H9 (cell line): ENCODE results near the gene SWT1. TPM values are rescaled to one million over a fixed set of nuclear protein-coding genes. Genes with fewer than 3 reads are reported as not detected.

Experiments used
- DNase-seq: peaks from one replicate; pipeline ENCODE4 v3.0.0-alpha.2; 2017
- H2AFZ ChIP-seq: one replicate; pipeline ENCODE4 v1.6.1; 2013; ENCODE audit warnings: mild to moderate bottlenecking, low read length, control low read depth, moderate library complexity
- H2AK5ac ChIP-seq: 2 replicates; pipeline ENCODE4 v1.6.1; 2013; ENCODE audit warnings: low read length, control low read depth, mixed read lengths; ENCODE audit not compliant: insufficient read length
- H2BK120ac ChIP-seq: one replicate; pipeline ENCODE4 v1.6.1; 2013; ENCODE audit warnings: low read depth, mild to moderate bottlenecking, low read length, control low read depth, inconsistent platforms; ENCODE audit not compliant: poor library complexity, severe bottlenecking
- H2BK12ac ChIP-seq: 2 replicates; pipeline ENCODE4 v1.6.1; 2013; ENCODE audit warnings: low read length, control low read depth, mixed read lengths, low read depth; ENCODE audit not compliant: insufficient read length
- H2BK15ac ChIP-seq: 2 replicates; pipeline ENCODE4 v1.6.1; 2013; ENCODE audit warnings: low read depth, low read length, control low read depth
- H2BK20ac ChIP-seq: one replicate; pipeline ENCODE4 v1.6.1; 2013; ENCODE audit warnings: low read depth, mild to moderate bottlenecking, low read length, control low read depth, inconsistent platforms; ENCODE audit not compliant: poor library complexity, severe bottlenecking
- H2BK5ac ChIP-seq: 2 replicates; pipeline ENCODE4 v1.6.1; 2013; ENCODE audit warnings: low read length, control low read depth, mixed read lengths; ENCODE audit not compliant: insufficient read length
- H3K14ac ChIP-seq: 2 replicates; pipeline ENCODE4 v1.6.1; 2013; ENCODE audit warnings: low read length, control low read depth; ENCODE audit not compliant: insufficient read depth
- H3K18ac ChIP-seq: 2 replicates; pipeline ENCODE4 v1.6.1; 2013; ENCODE audit warnings: low read depth, mild to moderate bottlenecking, mixed read lengths, low read length, control low read depth; ENCODE audit not compliant: insufficient read length
- H3K23ac ChIP-seq: 2 replicates; pipeline ENCODE4 v1.6.1; 2013; ENCODE audit warnings: low read length, control low read depth, mixed read lengths, low read depth; ENCODE audit not compliant: insufficient read length
- H3K23me2 ChIP-seq: 2 replicates; pipeline ENCODE4 v1.6.1; 2013; ENCODE audit warnings: low read depth, mild to moderate bottlenecking, mixed read lengths, low read length, control low read depth; ENCODE audit not compliant: insufficient read length, poor library complexity, severe bottlenecking
- H3K27ac ChIP-seq: 2 replicates; pipeline ENCODE4 v1.5.1; 2013; ENCODE audit warnings: low read length, control low read depth, mixed read lengths, low read depth; ENCODE audit not compliant: insufficient read length
- H3K27me3 ChIP-seq: 2 replicates; pipeline ENCODE4 v1.6.1; 2013; ENCODE audit warnings: low read length, control low read depth, inconsistent platforms; ENCODE audit not compliant: insufficient read depth
- H3K4ac ChIP-seq: 2 replicates; pipeline ENCODE4 v1.6.1; 2013; ENCODE audit warnings: low read depth, mild to moderate bottlenecking, control low read depth, inconsistent platforms, low read length, moderate library complexity
- H3K4me1 ChIP-seq: 2 replicates; pipeline ENCODE4 v1.6.1; 2013; ENCODE audit warnings: low read length, control low read depth, inconsistent platforms; ENCODE audit not compliant: insufficient read depth
- H3K4me2 ChIP-seq: 2 replicates; pipeline ENCODE4 v1.6.1; 2013; ENCODE audit warnings: low read length, control low read depth, mixed read lengths; ENCODE audit not compliant: insufficient read length, insufficient read depth
- H3K56ac ChIP-seq: 2 replicates; pipeline ENCODE4 v1.6.1; 2013; ENCODE audit warnings: low read depth, mild to moderate bottlenecking, mixed read lengths, low read length, control low read depth; ENCODE audit not compliant: insufficient read length
- H3K79me1 ChIP-seq: 2 replicates; pipeline ENCODE4 v1.6.1; 2013; ENCODE audit warnings: low read depth, mild to moderate bottlenecking, moderate library complexity, low read length, control low read depth, inconsistent platforms; ENCODE audit not compliant: insufficient read depth, poor library complexity, severe bottlenecking
- H3K79me2 ChIP-seq: 2 replicates; pipeline ENCODE4 v1.6.1; 2013; ENCODE audit warnings: low read length, control low read depth, inconsistent platforms; ENCODE audit not compliant: insufficient read depth
- H3K9ac ChIP-seq: 2 replicates; pipeline ENCODE4 v1.6.1; 2013; ENCODE audit warnings: low read length, control low read depth, mixed read lengths; ENCODE audit not compliant: insufficient read length; ENCODE audit errors: extremely low read depth
- H3K9me3 ChIP-seq: one replicate; pipeline ENCODE4 v1.6.1; 2013; ENCODE audit warnings: low read depth, low read length, inconsistent platforms; ENCODE audit not compliant: control insufficient read depth
- H3T11ph ChIP-seq: one replicate; pipeline ENCODE4 v1.6.1; 2013; ENCODE audit warnings: mild to moderate bottlenecking, low read length, control low read depth, inconsistent platforms
- H4K20me1 ChIP-seq: one replicate; pipeline ENCODE4 v1.6.1; 2013; ENCODE audit not compliant: control insufficient read depth, insufficient read length, insufficient read depth
- H4K5ac ChIP-seq: 2 replicates; pipeline ENCODE4 v1.6.1; 2013; ENCODE audit warnings: low read depth, mild to moderate bottlenecking, mixed read lengths, low read length, control low read depth; ENCODE audit not compliant: insufficient read length
- H4K8ac ChIP-seq: replicated peaks from 2 replicates; pipeline ENCODE4 v1.6.1; 2013; ENCODE audit warnings: low read length, control low read depth, mixed read lengths, low read depth; ENCODE audit not compliant: insufficient read length
- H4K91ac ChIP-seq: 2 replicates; pipeline ENCODE4 v1.6.1; 2013; ENCODE audit warnings: low read depth, mild to moderate bottlenecking, moderate library complexity, mixed read lengths, low read length, control low read depth; ENCODE audit not compliant: insufficient read length
- H3K27ac Mint-ChIP-seq, 3 experiments: 2 replicates in 2 of 3; 3 replicates in 1 of 3; pipeline ENCODE4 v1.8.0; 2020 to 2021; ENCODE audit warnings: mixed read lengths in 3 of 3, mild to moderate bottlenecking in 1 of 3, moderate library complexity in 1 of 3
- H3K27me3 Mint-ChIP-seq: 2 replicates; pipeline ENCODE4 v1.8.0; 2021; ENCODE audit warnings: low read depth, mild to moderate bottlenecking, moderate library complexity, mixed read lengths
- H3K36me3 Mint-ChIP-seq, 3 experiments: 2 replicates in 2 of 3; 3 replicates in 1 of 3; pipeline ENCODE4 v1.8.0; 2020 to 2021; ENCODE audit warnings: low read depth in 3 of 3, mixed read lengths in 3 of 3; ENCODE audit not compliant: insufficient read depth in 1 of 3
- H3K4me1 Mint-ChIP-seq, 2 experiments: 2 replicates each; pipeline ENCODE4 v1.8.0; 2020; ENCODE audit warnings: mixed read lengths in 2 of 2
- H3K4me3 Mint-ChIP-seq, 2 experiments: 2 replicates in 1 of 2; 3 replicates in 1 of 2; pipeline ENCODE4 v1.8.0; 2020 to 2021; ENCODE audit warnings: mild to moderate bottlenecking in 2 of 2, mixed read lengths in 2 of 2, moderate library complexity in 1 of 2
- H3K9me3 Mint-ChIP-seq, 2 experiments: 2 replicates in 1 of 2; 3 replicates in 1 of 2; pipeline ENCODE4 v1.8.0; 2020; ENCODE audit warnings: mild to moderate bottlenecking in 2 of 2, mixed read lengths in 2 of 2, moderate library complexity in 1 of 2
- whole genome bisulfite sequencing: extraction: QIAGEN DNeasy Blood & Tissue Kit; methylation state at CpG from one replicate; pipeline ENCODE4 v1.1.7; 2013; ENCODE audit warnings: missing lambda C conversion rate, low lambda C conversion rate, mixed read lengths; ENCODE audit not compliant: insufficient read length; ENCODE audit errors: extremely low coverage; 5-methylcytosine and 5-hydroxymethylcytosine counted together
- total RNA-seq: library from RNA; stranded (reverse); gene quantifications from 2 replicates; pipeline ENCODE4 v1.2.1, GENCODE V29; 2021
- TF ChIP-seq, protein P1 (sequence below): fragments of 200-600 bp; sonication (generic); conservative IDR thresholded peaks from 3 replicates; pipeline ENCODE4 v1.8.0; 2021; ENCODE audit warnings: antibody characterized with exemption, mild to moderate bottlenecking

Gene SWT1
- total RNA-seq, 1 experiment from 2014 or later, result 5.2 TPM

- H3K27me3 ChIP-seq, result no peaks in the 10 kb centered on the region
- no peak overlapping the region for H3K4ac ChIP-seq
- no peak overlapping the region for H3T11ph ChIP-seq
- H2BK12ac ChIP-seq, result no peak overlapping the region
- WGBS, result no CpG with 5 or more reads among the region's 6 CpGs
- DNase-seq, result no peak
- H3K9me3 ChIP-seq, result no peaks in the 10 kb centered on the region
- H2AFZ ChIP-seq, result no peak overlapping the region
- H3K23ac ChIP-seq, result no peak overlapping the region
- H3K79me2 ChIP-seq, result no peaks in the 10 kb centered on the region
- Mint-ChIP-seq H3K27me3 (no peaks in the 10 kb centered on the region), H3K9me3 (no peaks in the 10 kb centered on the region), H3K27ac (no peak overlapping the region), H3K4me1 (no peaks in the 10 kb centered on the region), H3K36me3 (peaks cover 44 to 93% (median 68%) of the 10 kb centered on the region in 3 experiments; a peak in 6 of 7 replicates), H3K4me3 (no peak overlapping the region)
- H2BK15ac ChIP-seq, result no peak overlapping the region
- H3K23me2 ChIP-seq, result no peaks in the 10 kb centered on the region
- no peak overlapping the region for H3K18ac ChIP-seq
- H3K27ac ChIP-seq, result no peak overlapping the region
- H3K56ac ChIP-seq, result no peak overlapping the region
- H3K4me1 ChIP-seq, result no peaks in the 10 kb centered on the region
- no peak overlapping the region for H4K91ac ChIP-seq
- H4K20me1 ChIP-seq, result no peaks in the 10 kb centered on the region
- no peak overlapping the region for H2BK120ac ChIP-seq
- H3K79me1 ChIP-seq, result peaks cover 2% of the 10 kb centered on the region
- H3K9ac ChIP-seq, result no peak overlapping the region
- H3K4me2 ChIP-seq, result no peak overlapping the region
- H4K5ac ChIP-seq, result no peak overlapping the region
- H2AK5ac ChIP-seq, result no peak overlapping the region
- no peak overlapping the region for H2BK20ac ChIP-seq
- no peak overlapping the region for H3K14ac ChIP-seq
- no peak overlapping the region for H4K8ac ChIP-seq
- TF ChIP-seq, protein P1, sequence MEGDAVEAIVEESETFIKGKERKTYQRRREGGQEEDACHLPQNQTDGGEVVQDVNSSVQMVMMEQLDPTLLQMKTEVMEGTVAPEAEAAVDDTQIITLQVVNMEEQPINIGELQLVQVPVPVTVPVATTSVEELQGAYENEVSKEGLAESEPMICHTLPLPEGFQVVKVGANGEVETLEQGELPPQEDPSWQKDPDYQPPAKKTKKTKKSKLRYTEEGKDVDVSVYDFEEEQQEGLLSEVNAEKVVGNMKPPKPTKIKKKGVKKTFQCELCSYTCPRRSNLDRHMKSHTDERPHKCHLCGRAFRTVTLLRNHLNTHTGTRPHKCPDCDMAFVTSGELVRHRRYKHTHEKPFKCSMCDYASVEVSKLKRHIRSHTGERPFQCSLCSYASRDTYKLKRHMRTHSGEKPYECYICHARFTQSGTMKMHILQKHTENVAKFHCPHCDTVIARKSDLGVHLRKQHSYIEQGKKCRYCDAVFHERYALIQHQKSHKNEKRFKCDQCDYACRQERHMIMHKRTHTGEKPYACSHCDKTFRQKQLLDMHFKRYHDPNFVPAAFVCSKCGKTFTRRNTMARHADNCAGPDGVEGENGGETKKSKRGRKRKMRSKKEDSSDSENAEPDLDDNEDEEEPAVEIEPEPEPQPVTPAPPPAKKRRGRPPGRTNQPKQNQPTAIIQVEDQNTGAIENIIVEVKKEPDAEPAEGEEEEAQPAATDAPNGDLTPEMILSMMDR, result no peak
- H2BK5ac ChIP-seq, result no peak overlapping the region
These were observed 143.2 kb downstream of the SWT1 start for GRCh38 chr1:185300152-185300551.
